Measurements from ENCODE around the gene ZNF416. TPM values are rescaled to one million over a fixed set of nuclear protein-coding genes. Genes with fewer than 3 reads are reported as not detected.

The ZNF416 gene
- 10.8 TPM for total RNA-seq

GRCh38 chr19:57578487-57579205, at the start of gene ZNF416:
ZNF416 (minus strand) TSS chr19:57578911; CDS start chr19:57578704, 207 bp downstream.

GRCh38 chr19:57613941-57614743, 35.4 kb upstream of the ZNF416 start, which contains the start of gene ZNF134:
ZNF134 (plus strand) TSS chr19:57614242; CDS start chr19:57619469, 5,227 bp downstream.

GRCh38 chr19:57599761-57600383, 21.2 kb upstream of the ZNF416 start, which contains the start of gene ZNF530:
ZNF530 (plus strand) TSS chr19:57599885; CDS start chr19:57604346, 4,461 bp downstream.

GRCh38 chr19:57583521-57584416, 5.1 kb upstream of the ZNF416 start, which contains the start of gene ZIK1:
ZIK1 (plus strand) TSS chr19:57584145; CDS start chr19:57584357, 212 bp downstream.

GRCh38 chr19:57559404-57560025, 19.2 kb downstream of the ZNF416 start, which contains the start of gene ZNF550:
ZNF550 (minus strand) TSS chr19:57559863; CDS start chr19:57559682, 181 bp downstream.

GRCh38 chr19:57527136-57527881, 51.4 kb downstream of the ZNF416 start, which contains the start of gene ZNF549:
ZNF549 (plus strand) TSS chr19:57527356; CDS start chr19:57527574, 218 bp downstream.

Other genes starting within 250 kb of the ZNF416 start
- gene ZNF304, start 227.6 kb downstream of the ZNF416 start, total RNA-seq: 18.3 TPM
- gene TRAPPC2B, start 215.4 kb downstream of the ZNF416 start, total RNA-seq: 25.2 TPM
- 3.4 TPM for gene ZNF547, start 215.4 kb downstream of the ZNF416 start, total RNA-seq
- 62.6 TPM for gene ZNF548, start 189.1 kb downstream of the ZNF416 start, total RNA-seq
- 33.2 TPM for gene ZNF17, start 167.8 kb downstream of the ZNF416 start, total RNA-seq
- 35.1 TPM for gene ZNF749, start 143.6 kb downstream of the ZNF416 start, total RNA-seq
- gene VN1R1, start 121.8 kb downstream of the ZNF416 start, total RNA-seq: 4.6 TPM
- gene ZNF772, start 101.3 kb downstream of the ZNF416 start, total RNA-seq: 78.2 TPM
- gene ZNF419, start 91.2 kb downstream of the ZNF416 start, total RNA-seq: 25.7 TPM
- 35.6 TPM for gene ZNF773, start 79.0 kb downstream of the ZNF416 start, total RNA-seq
- 20.1 TPM for gene ZNF549, start 51.6 kb downstream of the ZNF416 start, total RNA-seq
- gene ZNF550, start 19.0 kb downstream of the ZNF416 start, total RNA-seq: 23.3 TPM
- 28.7 TPM for gene ZIK1, start 5.2 kb upstream of the ZNF416 start, total RNA-seq
- 7.1 TPM for gene ZNF530, start 21.0 kb upstream of the ZNF416 start, total RNA-seq
- gene ZNF134, start 35.3 kb upstream of the ZNF416 start, total RNA-seq: 65.3 TPM
- 40.5 TPM for gene ZNF211, start 54.3 kb upstream of the ZNF416 start, total RNA-seq
- gene ZSCAN4, start 90.0 kb upstream of the ZNF416 start, total RNA-seq: not detected
- gene ZNF551, start 103.1 kb upstream of the ZNF416 start, total RNA-seq: 23.9 TPM
- 33.0 TPM for gene ZNF154, start 130.3 kb upstream of the ZNF416 start, total RNA-seq
- 27.8 TPM for gene ZNF671, start 148.7 kb upstream of the ZNF416 start, total RNA-seq
- gene ZNF776, start 167.9 kb upstream of the ZNF416 start, total RNA-seq: 48.5 TPM
- gene ZNF586, start 190.8 kb upstream of the ZNF416 start, total RNA-seq: 46.6 TPM
- 10.1 TPM for gene ZNF552, start 236.0 kb upstream of the ZNF416 start, total RNA-seq

All from camera-type eye (tissue), 1 donor.